RWPE1 (cell line): Measurements from ENCODE around the gene GSAP.

Experiments used
- CTCF ChIA-PET: fragments of 350-600 bp; sonication (Branson Sonifier 250); formaldehyde crosslinking; extraction: SDS; loops from one replicate; lab custom pipeline; 2021; lab: Yijun Ruan, JAX
- POLR2A ChIA-PET: fragments of 400-600 bp; formaldehyde crosslinking; extraction: SDS; loops from one replicate; lab custom pipeline; 2020; ENCODE audit warnings: antibody characterized with exemption; ENCODE audit not compliant: low non-redundant PET; lab: Yijun Ruan, JAX
- DNase-seq: peaks from one replicate; pipeline ENCODE4 v3.0.0; 2012; ENCODE audit warnings: low spot score
- H3K27ac ChIP-seq: fragments of 450-650 bp; 2 replicates; pipeline ENCODE4 v1.5.1; 2017
- CTCF ChIP-seq: fragments of 450-650 bp; conservative IDR thresholded peaks from 2 replicates; pipeline ENCODE4 v1.5.1; 2017; ENCODE audit warnings: low read depth, mild to moderate bottlenecking

GSAP gene

GRCh38 chr7:77399816-77400215 lies 16.3 kb downstream of the GSAP start:
- ChIA-PET CTCF (no interaction called here), POLR2A (no interaction called here)
- H3K27ac ChIP-seq, result no peak overlapping the region
- TF ChIP-seq CTCF, result no peak
- DNase-seq, result no peak

GRCh38 chr7:77396894-77397547 lies 19.1 kb downstream of the GSAP start:
- POLR2A ChIA-PET, result interaction anchor here (0.7 kb wide), 1 partner anchor 139 kb away, joined by 4 read pairs; no protein-coding TSS in a partner anchor
- DNase-seq, result no peak
- TF ChIP-seq CTCF, result no peak
- H3K27ac ChIP-seq, result no peak overlapping the region
- CTCF ChIA-PET, result interaction anchor here (0.6 kb wide), 1 partner anchor 290 kb away, joined by 3 read pairs; no protein-coding TSS in a partner anchor

- no peak for DNase-seq
- POLR2A ChIA-PET, result no interaction called here
- CTCF ChIA-PET, result no interaction called here
- no peak for TF ChIP-seq CTCF
- no peak overlapping the region for H3K27ac ChIP-seq
Measured at GRCh38 chr7:77395626-77396025, 20.5 kb downstream of the GSAP start.

- CTCF ChIA-PET, result no interaction called here
- POLR2A ChIA-PET, result interaction anchor here (0.6 kb wide), 1 partner anchor 38 kb away, joined by 3 read pairs; no protein-coding TSS in a partner anchor
- DNase-seq, result peak; percentile 14
- peak overlapping the region; percentile 81 for H3K27ac ChIP-seq
- TF ChIP-seq CTCF, result no peak
Measured at GRCh38 chr7:77393954-77394353, 22.2 kb downstream of the GSAP start.

- CTCF ChIA-PET, result no interaction called here
- TF ChIP-seq CTCF, result no peak
Measured at GRCh38 chr7:77393261-77393660, 22.9 kb downstream of the GSAP start.

GRCh38 chr7:77391230-77391629 lies 24.9 kb downstream of the GSAP start:
- DNase-seq, result no peak
- H3K27ac ChIP-seq, result no peak overlapping the region
- ChIA-PET CTCF (no interaction called here), POLR2A (no interaction called here)
- no peak for TF ChIP-seq CTCF

More at GRCh38 chr7:77393261-77393660, 22.9 kb downstream of the GSAP start:
- peak; percentile 98 for DNase-seq
- POLR2A ChIA-PET, result interaction anchor here (0.6 kb wide), 1 partner anchor 39 kb away, joined by 3 read pairs; no protein-coding TSS in a partner anchor
- peak overlapping the region; percentile 81 for H3K27ac ChIP-seq
